Peyer's patch (tissue), 4 donors: Measurements from ENCODE around the gene CDC73.

Experiments
- CTCF ChIP-seq, 6 experiments: fragments of 450-650 bp in 4 of 6; fragments of 200-600 bp in 2 of 6; sonication (generic) in 1 of 6; IDR thresholded peaks; one replicate each; pipeline ENCODE4 v1.5.1; 2017 to 2019; ENCODE audit warnings: antibody characterized with exemption in 6 of 6, mild to moderate bottlenecking in 3 of 6, moderate library complexity in 1 of 6
- POLR2A ChIP-seq, 2 donors: fragments of 450-650 bp; IDR thresholded peaks; one replicate each; pipeline ENCODE4 v1.5.1; 2017; ENCODE audit warnings: antibody characterized with exemption in 2 of 2, mild to moderate bottlenecking in 2 of 2, moderate library complexity in 2 of 2

- TF ChIP-seq POLR2A (IDR thresholded peaks at IDR 0.05) = no peak
- TF ChIP-seq CTCF (IDR thresholded peaks at IDR 0.05) = no peak
Measured at GRCh38 chr1:193131266-193131860, 9.5 kb downstream of the CDC73 start.
